Panc1 (cell line): Measurements from ENCODE around the gene DST. TPM values are rescaled to one million over a fixed set of nuclear protein-coding genes. Genes with fewer than 3 reads are reported as not detected.

ENCODE experiments used
- ATAC-seq: fragments of 200-7000 bp; cut with Tn5 transposase; 2 replicates; pipeline ENCODE4 v1.9.1; 2020; ENCODE audit warnings: mild to moderate bottlenecking, moderate library complexity
- BruUV-seq: library from RNA; stranded (reverse); fragments of 400-500 nt; replicated peaks from 2 replicates; lab custom pipeline; 2021; lab: Mats Ljungman, UMichigan
- CTCF ChIA-PET: fragments of 300-600 bp; sonication (Branson Sonifier 250); formaldehyde crosslinking; loops from one replicate; lab custom pipeline; 2022; ENCODE audit warnings: antibody characterized with exemption; lab: Charles Lee
- POLR2A ChIA-PET: fragments of 300-600 bp; sonication (Branson Sonifier 250); formaldehyde crosslinking; loops from one replicate; lab custom pipeline; 2022; ENCODE audit warnings: antibody characterized with exemption; lab: Charles Lee
- DNase-seq: peaks from one replicate; pipeline ENCODE4 v3.0.0-alpha.2; 2010; ENCODE audit warnings: low read depth, low spot score
- H3K27ac ChIP-seq: 2 replicates; pipeline ENCODE4 v1.5.1; 2011; ENCODE audit warnings: mild to moderate bottlenecking, low read length, inconsistent platforms
- H3K27me3 ChIP-seq: fragments of 200-500 bp; sonication (Bioruptor generic); 2 replicates; pipeline ENCODE4 v1.6.0; 2014; ENCODE audit warnings: low read length, inconsistent platforms; ENCODE audit not compliant: control insufficient read depth, insufficient read depth
- H3K36me3 ChIP-seq: fragments of 200-500 bp; sonication (Bioruptor generic); 2 replicates; pipeline ENCODE4 v1.5.1; 2014; ENCODE audit warnings: inconsistent platforms, mild to moderate bottlenecking, low read length, moderate library complexity; ENCODE audit not compliant: control insufficient read depth, insufficient read depth
- H3K4me1 ChIP-seq: 2 replicates; pipeline ENCODE4 v1.5.1; 2011; ENCODE audit warnings: inconsistent platforms, mild to moderate bottlenecking, low read length, moderate library complexity; ENCODE audit not compliant: control insufficient read depth, insufficient read depth
- H3K4me3 ChIP-seq, 2 experiments: 2 replicates each; pipeline ENCODE4 v1.5.1; 2011 to 2012; ENCODE audit warnings: low read depth in 2 of 2, low read length in 2 of 2, mild to moderate bottlenecking in 2 of 2, inconsistent platforms in 1 of 2, moderate library complexity in 1 of 2
- H3K9me3 ChIP-seq: fragments of 200-500 bp; sonication (Bioruptor generic); 2 replicates; pipeline ENCODE4 v1.5.1; 2014; ENCODE audit warnings: low read depth, mild to moderate bottlenecking, inconsistent platforms, low read length, moderate library complexity; ENCODE audit not compliant: control insufficient read depth, insufficient read depth
- CTCF ChIP-seq: fragments of 450-650 bp; IDR thresholded peaks from 2 replicates; pipeline ENCODE4 v1.5.1; 2017; ENCODE audit warnings: mild to moderate bottlenecking
- POLR2AphosphoS5 ChIP-seq: IDR thresholded peaks from 2 replicates; pipeline ENCODE4 v1.6.1; 2012; ENCODE audit warnings: mild to moderate bottlenecking, low read depth, low read length, moderate library complexity
- REST ChIP-seq, 2 experiments: IDR thresholded peaks; 2 replicates each; pipeline ENCODE4 v1.6.1; 2011 to 2012; ENCODE audit warnings: low read depth in 2 of 2, control low read depth in 1 of 2, low read length in 1 of 2, mild to moderate bottlenecking in 1 of 2, moderate library complexity in 1 of 2; ENCODE audit not compliant: insufficient read depth in 1 of 2
- SIN3A ChIP-seq: IDR thresholded peaks from 2 replicates; pipeline ENCODE4 v1.6.1; 2012; ENCODE audit warnings: low read depth, mild to moderate bottlenecking, low read length, moderate library complexity, borderline replicate concordance; ENCODE audit not compliant: insufficient read depth
- TCF7L2 ChIP-seq: IDR thresholded peaks from 2 replicates; pipeline ENCODE4 v1.6.1; 2011; ENCODE audit warnings: mild to moderate bottlenecking, low read depth, low read length, inconsistent platforms
- in situ Hi-C: cut with HindIII; loops from 2 replicates; pipeline ENCODE4 v1.10.0; 2016; ENCODE audit warnings: low sequenced_read_pairs, low pct_unique_long_range_greater_than_20kb
- intact Hi-C: fragments of 100-400 bp; cut with micrococcal nuclease; formaldehyde crosslinking; loops from one replicate; pipeline ENCODE4 v1.10.0; 2022; ENCODE audit not compliant: unreplicated experiment
- total RNA-seq: library from RNA; stranded (reverse); gene quantifications from one replicate; pipeline ENCODE4 v1.2.1, GENCODE V29; 2021; ENCODE audit not compliant: unreplicated experiment

DST gene
- total RNA-seq, 1 experiment from 2014 or later, result 230 TPM

GRCh38 chr6:56419191-56419590 lies 223.5 kb downstream of the DST start:
- ChIA-PET CTCF (no interaction called here), POLR2A (no interaction called here)
- Histone ChIP-seq H3K4me1 (no peaks in the 10 kb centered on the region), H3K27me3 (peaks cover 4% of the 10 kb centered on the region; the same call in 1 of the 2 replicates), H3K4me3 (no peak overlapping the region), H3K9me3 (no peaks in the 10 kb centered on the region), H3K36me3 (no peaks in the 10 kb centered on the region), H3K27ac (no peak overlapping the region)
- in situ Hi-C loops (no loop called here), intact Hi-C loops (loop anchor here (5.0 kb wide), 1 partner anchor 47 kb away; no protein-coding TSS in a partner anchor)
- TF ChIP-seq CTCF, result no peak
- ATAC-seq (no peak), DNase-seq (no peak)
- no TSS peak for BruUV-seq

- Histone ChIP-seq H3K27ac (no peak overlapping the region), H3K36me3 (no peaks in the 10 kb centered on the region), H3K4me3 (no peak overlapping the region), H3K27me3 (peaks cover 4% of the 10 kb centered on the region; the same call in 1 of the 2 replicates), H3K4me1 (no peaks in the 10 kb centered on the region), H3K9me3 (no peaks in the 10 kb centered on the region)
- DNase-seq (no peak), ATAC-seq (no peak)
- no TSS peak for BruUV-seq
- in situ Hi-C loops, result no loop called here
- no peak for TF ChIP-seq SIN3A
- CTCF ChIA-PET, result no interaction called here
- POLR2A ChIA-PET, result no interaction called here
- intact Hi-C loops, result loop anchor here (5.0 kb wide), 1 partner anchor 46 kb away; no protein-coding TSS in a partner anchor
Observed at GRCh38 chr6:56417823-56418222, 224.9 kb downstream of the DST start.

- no TSS peak for BruUV-seq
- TF ChIP-seq TCF7L2, result no peak
- TF ChIP-seq POLR2AphosphoS5, result no peak
- TF ChIP-seq SIN3A, result no peak
- no peak for TF ChIP-seq CTCF
- TF ChIP-seq REST (IDR thresholded peaks at IDR 0.05; ENCODE audit: insufficient read depth in 1 of 2, low read depth in 2 of 2, low read length in 1 of 2), result no peak
- H3K9me3 ChIP-seq, result no peaks in the 10 kb centered on the region
- in situ Hi-C loops, result no loop called here
- no peaks in the 10 kb centered on the region for H3K4me1 ChIP-seq
- intact Hi-C loops, result loop anchor here (5.0 kb wide), 1 partner anchor 44 kb away; no protein-coding TSS in a partner anchor
- H3K4me3 ChIP-seq, result no peak overlapping the region
- peaks cover 4% of the 10 kb centered on the region; the same call in 1 of the 2 replicates for H3K27me3 ChIP-seq
- POLR2A ChIA-PET, result no interaction called here
- H3K27ac ChIP-seq, result no peak overlapping the region
- CTCF ChIA-PET, result no interaction called here
- H3K36me3 ChIP-seq, result no peaks in the 10 kb centered on the region
- ATAC-seq, result no peak
- DNase-seq, result no peak
Observed at GRCh38 chr6:56416247-56416646, 226.4 kb downstream of the DST start.
